Mucosa of stomach (tissue), 1 donor: ENCODE data around the gene EHD1.
"Not testable (repeated sequence)": the region's sequence is repeated elsewhere in the genome, so short reads cannot be mapped to it uniquely, and the experiment has no call there.

Experiments
- H3K27me3 ChIP-seq: one replicate; pipeline ENCODE4 v1.7.0; 2013; ENCODE audit warnings: mild to moderate bottlenecking, low read length; ENCODE audit not compliant: control insufficient read depth, insufficient read depth
- H3K36me3 ChIP-seq: one replicate; pipeline ENCODE4 v1.7.0; 2013; ENCODE audit warnings: low read length; ENCODE audit not compliant: control insufficient read depth, insufficient read depth
- H3K4me1 ChIP-seq: one replicate; pipeline ENCODE4 v1.7.0; 2013; ENCODE audit warnings: mild to moderate bottlenecking, low read length; ENCODE audit not compliant: control insufficient read depth, insufficient read depth
- H3K4me3 ChIP-seq: one replicate; pipeline ENCODE4 v1.7.0; 2013; ENCODE audit warnings: low read length
- H3K9ac ChIP-seq: one replicate; pipeline ENCODE4 v1.7.0; 2013; ENCODE audit warnings: mild to moderate bottlenecking, low read length, moderate library complexity
- H3K9me3 ChIP-seq: one replicate; pipeline ENCODE4 v1.7.0; 2013; ENCODE audit warnings: mild to moderate bottlenecking, low read length, moderate library complexity; ENCODE audit not compliant: control insufficient read depth
- donor health status: Pancreatic carcinoma.

Gene EHD1

DNA sequence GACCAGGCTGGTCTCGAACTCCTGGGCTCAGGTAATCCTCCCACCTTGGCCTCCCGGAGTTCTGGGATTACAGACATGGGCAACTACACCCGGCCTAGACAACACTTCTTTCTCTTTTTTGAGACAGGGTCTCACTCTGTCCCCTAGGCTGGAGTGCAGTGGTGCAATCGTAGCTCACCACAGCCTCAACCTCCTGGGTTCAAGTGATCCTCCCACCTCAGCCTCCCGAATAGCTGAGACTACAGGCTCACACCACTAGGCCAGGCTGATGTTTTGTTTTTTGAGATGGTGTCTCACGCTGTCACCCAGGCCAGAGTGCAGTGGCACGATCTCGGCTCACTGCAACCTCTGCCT is 32.7 kb downstream of the EHD1 start:
- not testable (repeated sequence) for H3K9ac ChIP-seq, H3K27me3 ChIP-seq, H3K9me3 ChIP-seq, H3K36me3 ChIP-seq, H3K4me3 ChIP-seq
- peaks cover 64% of the 10 kb centered on the region for H3K4me1 ChIP-seq

DNA sequence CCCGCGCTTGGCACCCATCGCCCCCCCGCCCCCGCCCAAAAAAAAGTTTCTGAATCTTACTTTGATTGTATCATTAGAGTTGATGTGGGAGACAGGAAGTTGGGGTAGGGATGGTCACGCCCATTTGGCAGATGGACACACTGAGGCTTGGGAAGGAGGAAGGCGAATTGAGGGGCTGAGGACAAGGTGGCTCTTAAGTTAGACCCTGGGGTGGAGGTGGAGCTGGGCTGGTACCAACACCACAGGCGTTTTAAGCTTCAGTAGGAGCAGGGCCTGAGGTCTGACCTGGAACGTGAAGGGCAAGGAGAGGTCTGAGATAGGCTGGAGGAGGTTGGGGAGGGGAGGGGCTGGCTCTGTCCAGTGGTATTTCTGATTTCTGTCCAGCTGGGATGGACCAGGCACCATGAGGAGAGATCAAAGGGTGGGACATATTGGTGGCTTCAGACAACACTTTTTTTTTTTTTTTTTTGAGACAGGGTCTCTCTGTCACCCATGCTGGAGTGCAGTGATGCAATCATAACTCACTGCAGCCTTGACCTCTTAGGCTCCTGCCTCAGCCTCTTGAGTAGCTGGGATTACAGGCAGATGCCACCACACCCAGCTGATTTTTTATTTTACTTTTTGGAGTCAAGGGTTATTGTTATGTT is 33.2 kb downstream of the EHD1 start:
- no peak overlapping the region for H3K4me3 ChIP-seq
- no peaks in the 10 kb centered on the region for H3K9me3 ChIP-seq
- H3K9ac ChIP-seq, result peak overlapping the region; percentile 62
- peaks cover 62% of the 10 kb centered on the region for H3K4me1 ChIP-seq
- no peaks in the 10 kb centered on the region for H3K27me3 ChIP-seq
- no peaks in the 10 kb centered on the region for H3K36me3 ChIP-seq

DNA sequence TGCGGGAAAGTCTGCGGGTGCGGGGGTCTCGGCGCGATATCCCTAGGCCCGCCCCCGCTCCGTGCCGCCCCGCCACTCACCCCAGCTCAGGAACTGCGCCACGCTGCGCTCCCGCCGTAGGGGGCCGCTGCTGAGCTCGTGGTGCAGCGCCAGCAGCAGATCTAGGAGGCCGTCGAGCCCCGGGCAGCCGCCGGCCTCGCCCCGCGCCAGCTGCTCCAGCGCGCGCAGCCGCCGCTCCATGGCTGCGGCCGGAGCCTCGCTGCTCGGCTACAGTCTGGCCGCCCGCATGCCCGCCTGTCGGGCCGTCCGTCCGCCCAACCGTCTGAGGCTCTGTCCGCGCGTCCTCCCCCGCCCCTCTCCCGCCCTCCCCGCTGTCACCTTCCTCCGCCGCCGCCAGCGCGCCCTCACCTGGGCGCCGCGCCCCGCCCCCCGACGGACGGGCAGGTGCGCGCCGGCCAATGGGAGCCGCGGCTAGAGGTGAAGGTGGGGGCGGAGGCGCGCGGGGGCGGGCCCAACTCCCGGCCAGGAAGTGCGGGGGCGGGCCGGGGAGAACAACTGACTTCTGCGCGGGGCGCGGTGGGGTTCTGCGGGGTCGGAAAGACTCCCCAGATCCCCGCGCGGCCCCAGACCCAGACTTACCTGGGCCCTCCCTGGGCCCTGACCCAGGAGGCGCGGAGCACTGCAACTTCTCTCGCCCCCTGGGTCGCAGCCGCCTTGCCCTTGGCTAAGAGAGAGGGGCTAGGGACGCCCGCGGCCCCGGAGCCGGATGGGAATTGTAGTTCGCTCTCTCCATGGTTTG is 33.9 kb downstream of the EHD1 start, which contains the start of gene CDC42BPG:
CDC42BPG (minus strand) TSS at position 324 of the 799 bp plus-strand sequence; CDS start at position 240, 84 bp downstream.
- no peaks in the 10 kb centered on the region for H3K27me3 ChIP-seq
- H3K4me1 ChIP-seq, result peaks cover 55% of the 10 kb centered on the region
- H3K9ac ChIP-seq, result peak within 1 kb of the TSS; percentile 71
- peak within 1 kb of the TSS; percentile 75 for H3K4me3 ChIP-seq
- no peaks in the 10 kb centered on the region for H3K36me3 ChIP-seq
- H3K9me3 ChIP-seq, result no peaks in the 10 kb centered on the region

DNA sequence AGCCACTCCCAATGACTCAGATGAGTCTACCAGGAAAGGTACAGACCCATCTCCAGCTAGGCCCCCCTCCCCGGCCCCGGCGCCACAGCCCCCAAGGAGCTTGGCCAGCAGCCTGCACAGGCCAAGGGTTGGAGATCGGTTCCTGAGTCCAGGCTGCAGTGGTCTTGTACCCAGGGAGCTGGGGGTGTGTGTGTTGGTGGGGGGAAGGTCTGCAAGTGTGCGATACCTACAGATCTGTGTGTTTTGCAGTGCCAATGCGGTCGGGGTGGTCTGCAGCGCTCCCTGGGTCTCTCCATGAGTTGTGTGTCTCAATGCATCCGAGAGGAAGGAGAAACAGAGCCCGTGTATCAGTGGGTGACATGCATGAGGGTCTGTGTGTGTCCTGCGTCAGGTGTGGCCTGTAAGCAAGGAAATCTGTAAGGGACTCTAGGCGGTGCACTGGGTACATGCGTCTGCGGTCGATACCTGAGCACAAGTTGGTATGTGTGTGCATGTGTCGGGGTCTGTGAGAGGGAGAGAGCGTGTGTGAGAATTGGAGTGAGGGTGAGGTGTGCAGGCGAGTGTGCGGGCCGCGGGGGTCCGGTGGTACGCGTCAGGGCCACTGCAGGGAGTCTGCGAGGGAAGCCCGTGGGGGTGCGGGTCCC is 34.6 kb downstream of the EHD1 start:
- Histone ChIP-seq H3K9ac (peak overlapping the region; percentile 71), H3K4me3 (peak overlapping the region; percentile 75), H3K27me3 (no peaks in the 10 kb centered on the region), H3K9me3 (no peaks in the 10 kb centered on the region), H3K36me3 (no peaks in the 10 kb centered on the region), H3K4me1 (peaks cover 47% of the 10 kb centered on the region)

DNA sequence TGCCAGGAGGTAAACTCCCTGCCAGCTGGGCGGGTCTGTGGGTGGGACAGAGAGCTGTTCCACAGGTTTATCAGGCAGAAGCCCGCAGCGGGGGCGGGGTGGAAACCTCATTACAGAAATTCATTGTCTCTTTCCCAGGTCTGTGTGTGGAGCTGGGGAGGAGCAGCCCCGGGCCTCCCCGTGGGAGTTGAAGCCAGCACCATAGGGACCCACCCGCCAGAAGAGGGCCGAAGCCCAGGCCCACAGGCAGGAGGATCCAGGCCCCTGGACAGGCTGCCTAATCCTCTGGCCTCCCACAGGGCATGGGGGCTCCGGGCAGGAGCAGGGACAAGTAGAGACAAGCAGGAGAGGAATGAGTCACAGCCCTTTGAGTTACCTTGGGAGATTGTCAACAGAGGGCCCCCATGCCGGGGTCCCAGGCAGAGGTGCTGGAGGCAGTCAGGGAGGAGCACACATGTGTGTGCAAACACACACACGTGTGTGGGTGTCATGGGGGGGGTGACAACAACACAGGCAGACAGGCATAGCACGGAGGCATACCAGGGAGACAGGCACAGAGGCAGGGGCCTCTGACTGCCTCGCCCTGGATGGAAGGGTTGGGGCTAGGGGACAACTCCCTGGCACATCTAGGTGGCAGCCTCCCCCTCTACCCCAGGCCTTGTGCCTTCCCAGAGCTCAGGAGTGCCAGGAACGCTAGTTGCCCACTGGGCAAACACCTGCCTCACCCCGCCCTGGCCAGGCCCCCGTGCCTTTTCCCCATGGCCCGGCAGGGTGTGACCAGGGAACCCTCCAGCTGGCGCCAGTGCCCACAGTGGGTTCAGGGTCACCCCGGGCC is 35.4 kb downstream of the EHD1 start:
- Histone ChIP-seq H3K4me3 (peak overlapping the region; percentile 75), H3K9ac (peak overlapping the region; percentile 71), H3K36me3 (no peaks in the 10 kb centered on the region)

DNA sequence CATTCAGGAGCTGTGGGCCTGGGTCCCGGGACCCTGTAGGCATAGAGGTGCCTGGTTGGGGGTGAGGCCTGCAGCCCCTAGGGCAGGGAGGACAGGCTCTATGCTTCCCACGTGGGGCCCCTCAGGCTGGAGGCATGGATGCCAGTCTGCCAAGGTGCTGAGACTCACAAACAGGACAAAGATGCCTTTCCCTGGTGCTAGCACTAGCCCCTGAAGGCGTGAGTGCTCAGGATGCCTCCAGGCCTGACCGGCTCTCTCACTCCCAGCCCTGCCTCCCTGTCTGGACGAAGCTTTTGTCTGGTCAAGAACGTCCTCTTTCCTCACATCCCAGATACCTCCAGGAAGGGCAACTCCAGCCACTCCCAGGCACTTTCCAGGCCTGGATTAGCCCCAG is 36.1 kb downstream of the EHD1 start:
- H3K27me3 ChIP-seq, result no peaks in the 10 kb centered on the region
- H3K36me3 ChIP-seq, result no peaks in the 10 kb centered on the region
- no peak overlapping the region for H3K4me3 ChIP-seq
- no peaks in the 10 kb centered on the region for H3K9me3 ChIP-seq
- peak overlapping the region; percentile 71 for H3K9ac ChIP-seq
- peaks cover 33% of the 10 kb centered on the region for H3K4me1 ChIP-seq

More for the DNA sequence above, 35.4 kb downstream of the EHD1 start:
- peaks cover 40% of the 10 kb centered on the region for H3K4me1 ChIP-seq
- H3K27me3 ChIP-seq, result no peaks in the 10 kb centered on the region
- no peaks in the 10 kb centered on the region for H3K9me3 ChIP-seq

DNA sequence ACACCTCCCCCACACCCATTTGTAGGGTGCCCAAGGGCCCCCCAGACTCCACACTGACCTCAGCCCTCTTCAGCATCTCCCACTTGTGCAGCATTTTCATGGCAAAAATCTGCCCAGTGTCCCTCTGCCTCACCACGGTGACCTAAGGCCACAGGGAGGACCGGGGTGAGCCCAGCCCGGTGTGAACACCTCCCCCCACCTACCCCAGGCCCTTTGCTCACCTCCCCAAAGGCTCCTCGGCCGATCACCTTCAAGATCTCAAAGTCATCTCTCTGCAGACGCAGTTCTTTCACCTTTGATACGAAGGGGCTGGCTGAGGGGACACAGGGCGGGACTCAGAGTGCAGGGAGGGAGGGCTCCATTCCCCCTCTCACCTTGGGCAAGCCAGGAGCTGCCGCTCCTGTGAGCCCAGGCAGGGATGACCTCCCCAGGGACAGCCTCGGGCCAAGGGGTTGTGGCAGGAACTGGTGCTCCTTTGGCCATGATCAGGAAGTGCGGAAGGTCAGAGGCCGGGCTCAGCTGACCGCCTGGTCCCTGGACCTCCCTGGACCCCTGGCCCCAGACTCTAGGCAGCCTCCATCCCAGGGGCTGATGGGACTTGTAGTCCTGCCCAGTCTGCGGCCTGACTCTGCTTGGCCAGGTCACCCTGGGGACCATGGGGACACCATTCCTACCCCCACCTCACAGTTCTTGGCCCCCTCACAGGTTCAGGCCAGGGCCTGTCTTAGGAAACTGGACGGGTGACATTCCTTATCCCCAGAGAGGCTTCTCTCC is 36.6 kb downstream of the EHD1 start:
- no peaks in the 10 kb centered on the region for H3K36me3 ChIP-seq
- no peaks in the 10 kb centered on the region for H3K27me3 ChIP-seq
- H3K9ac ChIP-seq, result no peak overlapping the region
- no peaks in the 10 kb centered on the region for H3K9me3 ChIP-seq
- H3K4me3 ChIP-seq, result no peak overlapping the region
- peaks cover 27% of the 10 kb centered on the region for H3K4me1 ChIP-seq

DNA sequence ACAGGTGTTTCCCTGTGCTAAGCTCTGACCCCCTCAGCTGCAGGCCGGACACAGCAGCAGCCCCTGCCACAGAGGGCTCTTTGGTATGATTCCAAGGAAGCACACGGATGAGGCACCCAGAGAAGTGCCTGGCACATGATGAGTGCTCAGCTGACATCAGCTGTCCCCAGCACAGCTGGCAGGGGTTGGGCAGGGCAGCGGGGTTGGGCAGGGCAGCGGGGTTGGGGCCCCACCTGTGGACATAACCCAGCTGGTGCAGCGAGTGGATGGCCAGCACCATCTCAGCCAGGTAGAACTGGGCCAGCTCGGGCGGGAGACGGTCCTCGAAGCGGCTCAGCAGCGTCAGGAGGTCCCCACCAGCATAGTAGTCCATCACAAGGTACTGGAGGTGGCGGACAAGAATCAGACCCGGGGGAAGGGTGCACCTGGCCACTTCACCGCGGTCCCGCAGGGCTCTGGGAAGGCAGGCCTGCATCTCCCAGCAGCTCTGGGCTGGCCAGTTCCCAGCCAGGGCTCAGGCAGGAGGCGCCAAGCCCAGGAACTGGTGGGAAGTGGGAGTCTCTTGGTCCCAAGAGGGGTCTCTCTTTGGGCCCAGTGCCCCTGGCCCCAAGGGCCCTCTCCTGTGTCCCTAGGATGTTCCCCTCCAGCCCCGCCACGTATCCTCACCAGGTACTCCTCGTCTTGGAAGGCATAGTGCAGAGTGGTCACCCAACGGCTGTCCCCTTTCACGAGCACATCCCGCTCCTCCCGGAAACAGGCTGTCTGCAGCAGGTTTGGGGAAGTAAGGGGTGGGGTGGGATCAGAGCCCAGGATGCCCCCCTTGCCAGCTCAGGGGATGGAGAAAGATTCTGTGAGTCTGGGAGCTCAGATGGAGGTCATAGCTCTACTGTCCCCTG is 38.3 kb downstream of the EHD1 start:
- Histone ChIP-seq H3K9me3 (no peaks in the 10 kb centered on the region), H3K27me3 (no peaks in the 10 kb centered on the region), H3K9ac (no peak overlapping the region), H3K36me3 (no peaks in the 10 kb centered on the region), H3K4me1 (peaks cover 30% of the 10 kb centered on the region), H3K4me3 (no peak overlapping the region)

DNA sequence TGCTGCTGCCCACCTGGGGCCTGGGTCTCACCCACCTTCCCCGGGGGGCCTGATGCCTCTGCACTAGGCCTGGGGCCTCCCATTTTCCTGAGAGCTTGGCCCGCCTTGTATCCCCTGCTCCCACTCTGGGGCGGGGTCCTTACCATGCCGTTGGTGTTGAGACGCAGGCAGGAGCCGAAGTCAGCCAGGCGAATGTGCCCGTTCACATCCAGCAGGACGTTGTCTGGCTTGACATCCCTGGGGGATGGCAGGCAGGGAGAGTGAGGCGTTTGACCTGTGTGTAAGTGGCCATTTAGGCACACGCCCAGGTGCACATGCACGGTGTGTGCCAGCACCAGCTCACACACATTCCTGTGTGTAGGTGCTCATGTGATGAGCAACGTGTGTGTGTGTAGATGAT is 39.1 kb downstream of the EHD1 start:
- Histone ChIP-seq H3K4me3 (no peak overlapping the region), H3K9ac (no peak overlapping the region), H3K27me3 (no peaks in the 10 kb centered on the region), H3K9me3 (no peaks in the 10 kb centered on the region), H3K36me3 (no peaks in the 10 kb centered on the region), H3K4me1 (peaks cover 31% of the 10 kb centered on the region)

DNA sequence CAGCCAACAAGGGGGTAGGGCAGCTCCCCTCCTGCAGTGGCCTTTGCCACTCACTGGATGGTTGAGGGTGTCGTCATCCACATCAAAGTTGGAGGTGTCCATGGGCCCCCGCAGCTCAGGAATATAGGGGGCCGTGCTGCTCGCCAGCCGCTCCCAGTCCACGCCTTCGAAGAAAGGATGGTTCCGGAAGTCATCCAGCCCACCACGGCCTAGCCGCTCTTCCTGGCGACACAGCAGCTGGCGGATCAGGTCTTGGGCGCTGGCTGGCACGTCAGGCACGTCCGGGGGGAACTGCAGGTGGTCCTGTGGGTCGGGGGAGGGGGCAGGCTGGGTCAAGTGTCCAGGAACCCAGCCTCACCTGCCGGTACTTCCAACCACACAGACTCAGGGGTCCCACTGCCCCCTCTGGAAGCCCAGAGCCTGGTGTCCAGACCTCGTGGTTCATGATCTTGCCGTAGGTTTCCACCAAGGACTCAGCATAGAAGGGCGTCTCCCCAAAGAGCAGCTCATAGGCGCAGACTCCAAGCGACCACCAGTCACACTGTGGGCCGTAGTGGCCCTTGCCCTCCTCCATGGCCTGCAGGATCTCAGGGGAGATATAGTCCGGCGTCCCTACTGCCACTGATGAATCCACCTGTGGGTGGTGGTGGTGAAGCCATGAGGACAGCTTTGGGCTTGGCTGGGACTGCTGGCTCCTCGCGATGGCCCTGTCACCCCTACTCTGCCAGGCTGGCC is 39.7 kb downstream of the EHD1 start:
- H3K4me3 ChIP-seq, result no peak overlapping the region
- peaks cover 2% of the 10 kb centered on the region for H3K36me3 ChIP-seq
- no peak overlapping the region for H3K9ac ChIP-seq
- H3K4me1 ChIP-seq, result peaks cover 31% of the 10 kb centered on the region
- H3K9me3 ChIP-seq, result no peaks in the 10 kb centered on the region
- H3K27me3 ChIP-seq, result no peaks in the 10 kb centered on the region
